Gastrocnemius medialis (tissue), 4 donors: Measurements from ENCODE around the gene GPX3. TPM values are rescaled to one million over a fixed set of nuclear protein-coding genes. Genes with fewer than 3 reads are reported as not detected.
A peak's percentile ranks its signal among the peaks of the same experiment; 100 is the strongest.

ENCODE experiments used
- ATAC-seq, 2 donors: fragments of 150-250 bp; one replicate each; pipeline ENCODE4 v1.9.1; 2016
- DNase-seq, 2 donors: peaks; one replicate each; pipeline ENCODE4 v3.0.0-alpha.2; 2019
- H3K27ac ChIP-seq, 4 donors: fragments of 200-600 bp; sonication (generic); 1 replicate in 1 of 4; 2 replicates in 3 of 4; pipeline ENCODE4 v1.5.1; 2016 to 2018; ENCODE audit warnings: mild to moderate bottlenecking in 2 of 4, moderate library complexity in 1 of 4
- H3K27me3 ChIP-seq, 3 donors: fragments of 200-600 bp; sonication (generic) in 2 of 3; 1 replicate in 1 of 3; 2 replicates in 2 of 3; pipeline versions ENCODE4 v1.5.1 to v1.6.0; 2016 to 2019; ENCODE audit warnings: mild to moderate bottlenecking in 1 of 3, moderate library complexity in 1 of 3
- H3K36me3 ChIP-seq, 2 donors: fragments of 200-600 bp; sonication (generic) in 1 of 2; one replicate each; pipeline ENCODE4 v1.5.1; 2017 to 2018
- H3K4me1 ChIP-seq, 2 donors: fragments of 200-600 bp; sonication (generic) in 1 of 2; one replicate each; pipeline ENCODE4 v1.5.1; 2016 to 2017; ENCODE audit warnings: mild to moderate bottlenecking in 2 of 2
- H3K4me3 ChIP-seq, 4 donors: fragments of 200-600 bp; sonication (generic) in 3 of 4; 1 replicate in 1 of 4; 2 replicates in 3 of 4; pipeline ENCODE4 v1.5.1; 2016 to 2019; ENCODE audit warnings: mild to moderate bottlenecking in 2 of 4
- H3K9me3 ChIP-seq, 3 donors: fragments of 200-600 bp; sonication (generic) in 2 of 3; 1 replicate in 1 of 3; 2 replicates in 2 of 3; pipeline ENCODE4 v1.5.1; 2016 to 2019
- POLR2A ChIP-seq, 2 donors: fragments of 450-650 bp; IDR thresholded peaks; one replicate each; pipeline ENCODE4 v1.6.1; 2017; ENCODE audit warnings: antibody characterized with exemption in 2 of 2, mild to moderate bottlenecking in 2 of 2, moderate library complexity in 2 of 2
- in situ Hi-C, 4 donors: fragments of 200-750 bp; cut with MboI; loops; one replicate each; pipeline versions ENCODE4 v1.15.0 to v1.8.0; 2017; ENCODE audit warnings: low sequenced_read_pairs in 4 of 4
- intact Hi-C: fragments of 100-400 bp; cut with DNase I; formaldehyde crosslinking; loops from one replicate; pipeline ENCODE4 v1.15.1; 2023; ENCODE audit warnings: low total_unique reads
- total RNA-seq, 4 donors: library from RNA; depleted of rRNA; stranded (reverse); fragments of >200 nt; gene quantifications; one replicate each; pipeline versions ENCODE4 v1.1.0 to v1.2.3, GENCODE V29; 2016
- TF ChIP-seq, protein P1 (sequence below), 5 experiments: fragments of 450-650 bp in 3 of 5; fragments of 200-600 bp in 2 of 5; sonication (generic) in 2 of 5; IDR thresholded peaks in 4 of 5; conservative IDR thresholded peaks in 1 of 5; 1 replicate in 4 of 5; 2 replicates in 1 of 5; pipeline ENCODE4 v1.5.1; 2016 to 2019; ENCODE audit warnings: antibody characterized with exemption in 5 of 5, mild to moderate bottlenecking in 3 of 5, moderate library complexity in 3 of 5

GPX3 gene
- total RNA-seq, 4 donors from 2014 or later: 504 to 1,227 (median 655) TPM

DNA sequence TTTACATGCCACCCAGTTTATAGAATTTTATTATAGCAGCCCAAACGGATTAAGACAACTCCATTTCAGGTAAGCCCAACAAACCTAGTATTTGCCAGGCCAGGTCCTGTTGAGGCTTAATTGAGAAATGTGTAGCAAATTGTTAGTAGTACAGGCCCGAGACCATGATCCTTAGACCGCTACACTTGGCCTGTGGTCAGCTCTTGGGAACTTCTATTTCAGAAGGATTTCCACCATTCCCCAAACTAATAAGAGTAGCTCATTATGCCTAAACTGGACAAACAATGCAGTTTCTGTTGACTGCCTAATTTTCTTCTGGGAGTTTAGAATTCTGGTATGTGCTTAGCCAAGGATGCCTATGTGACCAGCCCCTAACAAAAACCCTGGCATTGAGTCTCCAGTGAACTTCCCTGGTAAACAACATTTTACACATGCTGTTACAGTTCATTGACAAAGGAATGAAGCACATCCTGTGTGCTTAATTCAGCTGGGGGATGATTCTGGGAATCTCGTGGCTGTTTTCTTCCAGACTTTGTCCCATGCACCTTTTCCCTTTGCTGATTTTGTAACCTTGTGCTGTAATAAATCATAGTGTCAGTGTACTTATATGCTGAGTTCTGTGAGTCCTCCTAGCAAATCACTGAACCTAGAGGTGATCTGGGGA, 5.6 kb upstream of the GPX3 start:
- H3K27me3 ChIP-seq: no peaks in the 10 kb centered on the region
- no peak overlapping the region for H3K4me3 ChIP-seq
- intact Hi-C loops: no loop called here
- TF ChIP-seq POLR2A (IDR thresholded peaks at IDR 0.05): no peak
- TF ChIP-seq, protein P1, sequence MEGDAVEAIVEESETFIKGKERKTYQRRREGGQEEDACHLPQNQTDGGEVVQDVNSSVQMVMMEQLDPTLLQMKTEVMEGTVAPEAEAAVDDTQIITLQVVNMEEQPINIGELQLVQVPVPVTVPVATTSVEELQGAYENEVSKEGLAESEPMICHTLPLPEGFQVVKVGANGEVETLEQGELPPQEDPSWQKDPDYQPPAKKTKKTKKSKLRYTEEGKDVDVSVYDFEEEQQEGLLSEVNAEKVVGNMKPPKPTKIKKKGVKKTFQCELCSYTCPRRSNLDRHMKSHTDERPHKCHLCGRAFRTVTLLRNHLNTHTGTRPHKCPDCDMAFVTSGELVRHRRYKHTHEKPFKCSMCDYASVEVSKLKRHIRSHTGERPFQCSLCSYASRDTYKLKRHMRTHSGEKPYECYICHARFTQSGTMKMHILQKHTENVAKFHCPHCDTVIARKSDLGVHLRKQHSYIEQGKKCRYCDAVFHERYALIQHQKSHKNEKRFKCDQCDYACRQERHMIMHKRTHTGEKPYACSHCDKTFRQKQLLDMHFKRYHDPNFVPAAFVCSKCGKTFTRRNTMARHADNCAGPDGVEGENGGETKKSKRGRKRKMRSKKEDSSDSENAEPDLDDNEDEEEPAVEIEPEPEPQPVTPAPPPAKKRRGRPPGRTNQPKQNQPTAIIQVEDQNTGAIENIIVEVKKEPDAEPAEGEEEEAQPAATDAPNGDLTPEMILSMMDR (IDR thresholded peaks at IDR 0.05 in 4 of 5, conservative IDR thresholded peaks at IDR 0.05 in 1 of 5): no peak
- peaks cover 4 to 9% of the 10 kb centered on the region in 2 donors for H3K4me1 ChIP-seq
- in situ Hi-C loops: no loop called here
- H3K9me3 ChIP-seq: no peaks in the 10 kb centered on the region
- ATAC-seq: peak; percentile 32 to 52
- no peaks in the 10 kb centered on the region for H3K36me3 ChIP-seq
- peak in 1 of 2 donors; percentile 34 for DNase-seq
- peak overlapping the region; percentile 45 to 63 (median 48) for H3K27ac ChIP-seq

DNA sequence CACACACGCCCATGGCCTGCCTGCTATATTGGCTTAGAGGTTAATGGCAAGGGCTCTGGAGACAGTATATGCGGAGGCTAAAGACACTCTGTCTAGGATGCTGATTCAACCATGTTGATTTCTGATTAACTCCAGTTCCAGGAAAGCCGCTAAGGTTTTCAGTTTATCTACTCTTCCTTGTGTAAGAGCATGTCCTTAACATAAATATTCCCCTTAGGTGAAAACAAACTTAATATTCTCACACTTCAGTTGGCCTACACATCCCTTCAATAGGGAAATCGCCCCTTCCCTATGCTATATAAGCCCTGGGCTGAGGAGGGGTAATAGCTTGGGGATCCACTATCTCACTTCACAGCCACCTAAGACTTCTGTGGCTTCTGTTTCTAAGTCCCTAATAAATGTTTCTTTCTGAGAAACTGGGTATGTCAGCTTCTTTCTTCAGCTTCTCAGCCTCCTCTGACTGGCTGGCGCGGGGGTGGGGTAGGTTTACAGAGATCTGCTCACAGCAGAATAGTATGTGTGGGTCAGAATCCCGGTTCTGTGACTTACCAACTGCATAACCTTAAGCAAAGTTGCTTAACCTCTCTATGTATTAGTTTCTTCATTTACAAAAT, 4.3 kb upstream of the GPX3 start:
- peak overlapping the region in 3 of 4 donors; percentile 38 to 65 (median 48) for H3K27ac ChIP-seq
- H3K27me3 ChIP-seq: no peaks in the 10 kb centered on the region
- no peak overlapping the region for H3K4me3 ChIP-seq
- in situ Hi-C loops: no loop called here
- H3K4me1 ChIP-seq: peaks cover 6 to 13% of the 10 kb centered on the region in 2 donors
- no peaks in the 10 kb centered on the region for H3K36me3 ChIP-seq
- intact Hi-C loops: no loop called here
- TF ChIP-seq, protein P1 (IDR thresholded peaks at IDR 0.05 in 4 of 5, conservative IDR thresholded peaks at IDR 0.05 in 1 of 5): no peak
- TF ChIP-seq POLR2A (IDR thresholded peaks at IDR 0.05): no peak
- no peaks in the 10 kb centered on the region for H3K9me3 ChIP-seq
- ATAC-seq (no peak), DNase-seq (no peak)

GRCh38 chr5:151016700-151017099, 3.7 kb upstream of the GPX3 start:
- in situ Hi-C loops: no loop called here
- Histone ChIP-seq H3K27ac (peak overlapping the region; percentile 10 to 65 (median 43)), H3K4me1 (peaks cover 9 to 13% of the 10 kb centered on the region in 2 donors), H3K27me3 (no peaks in the 10 kb centered on the region), H3K4me3 (no peak overlapping the region), H3K36me3 (no peaks in the 10 kb centered on the region), H3K9me3 (no peaks in the 10 kb centered on the region)
- intact Hi-C loops: no loop called here
- peak in 1 of 2 donors; percentile 74 for DNase-seq
- TF ChIP-seq, protein P1 (IDR thresholded peaks at IDR 0.05 in 4 of 5, conservative IDR thresholded peaks at IDR 0.05 in 1 of 5): no peak
- TF ChIP-seq POLR2A (IDR thresholded peaks at IDR 0.05): no peak
- ATAC-seq: peak; percentile 12 to 31

DNA sequence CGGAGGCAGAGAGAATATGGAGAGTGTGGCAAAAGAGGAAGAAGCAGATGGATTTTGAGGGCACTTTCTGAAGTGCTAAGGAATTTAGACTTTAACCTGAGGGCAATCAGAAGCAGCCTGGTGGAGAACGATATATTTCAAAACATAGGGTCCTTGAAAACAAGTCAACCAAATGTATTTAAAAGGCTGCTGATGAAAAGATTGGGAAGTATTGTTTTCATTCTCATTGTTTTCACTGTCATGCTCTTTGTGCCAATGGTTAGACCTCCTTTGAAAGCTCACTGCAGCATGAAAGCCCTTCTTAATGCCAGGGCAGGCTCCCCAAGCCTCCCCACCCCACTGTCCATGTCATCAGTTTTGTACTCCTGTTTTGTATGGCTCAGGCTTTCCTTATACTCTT, 2.5 kb upstream of the GPX3 start:
- no peak overlapping the region for H3K4me3 ChIP-seq
- peak in 1 of 2 donors; percentile 1 for DNase-seq
- no peak overlapping the region for H3K27ac ChIP-seq
- no peaks in the 10 kb centered on the region for H3K27me3 ChIP-seq
- ATAC-seq: no peak
- H3K36me3 ChIP-seq: no peaks in the 10 kb centered on the region
- no peak for TF ChIP-seq POLR2A (IDR thresholded peaks at IDR 0.05)
- TF ChIP-seq, protein P1 (IDR thresholded peaks at IDR 0.05 in 4 of 5, conservative IDR thresholded peaks at IDR 0.05 in 1 of 5): no peak
- peaks cover 20 to 22% of the 10 kb centered on the region in 2 donors for H3K4me1 ChIP-seq
- no peaks in the 10 kb centered on the region for H3K9me3 ChIP-seq
- intact Hi-C loops: no loop called here
- in situ Hi-C loops: no loop called here
